ENCODE measurements around the gene RBM22.

RBM22 gene

GRCh38 chr5:150651924-150652671 is 48.8 kb downstream of the RBM22 start:
- no peak for DNase-seq

DNA sequence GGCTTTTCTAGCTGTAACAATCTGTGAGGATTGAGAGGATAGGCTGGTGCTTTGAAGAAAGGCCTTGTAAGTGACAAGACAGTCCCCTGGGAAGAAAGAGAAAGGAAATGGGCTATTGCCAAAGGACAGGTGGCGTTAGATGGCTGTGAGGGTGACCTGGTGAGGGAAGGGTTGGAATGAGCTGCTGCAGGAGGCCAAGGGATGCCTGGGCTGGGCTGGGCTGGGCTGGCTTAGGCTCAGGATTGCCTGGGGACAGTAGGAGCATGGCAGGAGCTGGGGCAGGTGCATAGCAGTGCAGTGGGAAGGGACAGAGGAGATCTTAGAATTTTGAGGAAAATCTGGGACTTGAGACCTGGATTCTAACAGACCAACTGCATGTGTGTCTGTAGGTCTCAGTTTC is 49.5 kb downstream of the RBM22 start:
- DNase-seq: no peak

DNA sequence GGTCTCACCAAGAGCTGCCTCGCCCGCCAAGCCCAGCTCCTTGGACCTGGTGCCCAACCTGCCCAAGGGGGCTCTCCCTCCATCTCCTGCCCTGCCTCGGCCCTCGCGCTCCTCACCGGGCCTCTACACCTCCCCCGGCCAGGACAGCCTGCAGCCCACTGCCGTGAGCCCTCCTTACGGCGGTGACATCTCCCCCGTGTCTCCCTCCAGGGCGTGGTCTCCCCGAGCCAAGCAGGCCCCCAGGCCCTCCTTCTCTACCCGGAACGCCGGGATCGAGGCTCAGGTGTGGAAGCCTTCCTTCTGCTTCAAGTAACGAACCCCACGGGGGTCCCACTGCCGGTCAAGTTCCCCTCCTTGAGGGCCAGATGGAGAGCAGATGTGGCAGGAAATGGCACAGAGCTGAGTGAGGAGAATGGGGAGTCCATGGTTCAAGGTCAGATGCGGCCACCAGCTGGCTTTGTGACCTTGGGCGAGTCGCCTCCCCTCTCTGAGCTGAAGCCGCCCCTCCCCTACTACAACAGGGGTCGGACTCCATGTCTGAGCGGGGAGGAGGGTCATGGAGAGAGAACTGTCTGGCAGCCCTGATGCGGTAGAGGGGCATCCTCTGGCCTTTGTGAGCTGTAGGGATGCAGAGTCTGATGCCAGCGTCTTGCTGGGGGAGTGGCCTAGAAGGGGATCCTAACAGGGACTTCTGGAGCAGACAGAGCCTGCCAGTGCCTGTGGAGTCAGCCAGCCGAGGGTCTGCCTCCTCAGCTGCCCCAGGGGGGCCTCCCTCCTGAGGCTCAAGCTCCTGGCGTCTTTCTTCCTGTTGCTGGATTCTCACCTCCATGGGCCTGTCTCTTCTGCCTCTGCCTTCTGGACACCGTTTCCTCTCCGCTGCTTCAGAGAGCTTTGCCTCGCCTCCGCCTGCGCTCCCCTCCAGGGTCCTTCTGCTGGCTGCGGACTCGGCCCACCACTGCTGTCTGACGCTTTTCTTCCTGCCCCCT is 50.5 kb downstream of the RBM22 start:
- DNase-seq: no peak

GRCh38 chr5:150649108-150650020 is 51.5 kb downstream of the RBM22 start:
- DNase-seq: no peak

- no peak for DNase-seq
Measured at GRCh38 chr5:150648294-150649107, 52.4 kb downstream of the RBM22 start.

DNA sequence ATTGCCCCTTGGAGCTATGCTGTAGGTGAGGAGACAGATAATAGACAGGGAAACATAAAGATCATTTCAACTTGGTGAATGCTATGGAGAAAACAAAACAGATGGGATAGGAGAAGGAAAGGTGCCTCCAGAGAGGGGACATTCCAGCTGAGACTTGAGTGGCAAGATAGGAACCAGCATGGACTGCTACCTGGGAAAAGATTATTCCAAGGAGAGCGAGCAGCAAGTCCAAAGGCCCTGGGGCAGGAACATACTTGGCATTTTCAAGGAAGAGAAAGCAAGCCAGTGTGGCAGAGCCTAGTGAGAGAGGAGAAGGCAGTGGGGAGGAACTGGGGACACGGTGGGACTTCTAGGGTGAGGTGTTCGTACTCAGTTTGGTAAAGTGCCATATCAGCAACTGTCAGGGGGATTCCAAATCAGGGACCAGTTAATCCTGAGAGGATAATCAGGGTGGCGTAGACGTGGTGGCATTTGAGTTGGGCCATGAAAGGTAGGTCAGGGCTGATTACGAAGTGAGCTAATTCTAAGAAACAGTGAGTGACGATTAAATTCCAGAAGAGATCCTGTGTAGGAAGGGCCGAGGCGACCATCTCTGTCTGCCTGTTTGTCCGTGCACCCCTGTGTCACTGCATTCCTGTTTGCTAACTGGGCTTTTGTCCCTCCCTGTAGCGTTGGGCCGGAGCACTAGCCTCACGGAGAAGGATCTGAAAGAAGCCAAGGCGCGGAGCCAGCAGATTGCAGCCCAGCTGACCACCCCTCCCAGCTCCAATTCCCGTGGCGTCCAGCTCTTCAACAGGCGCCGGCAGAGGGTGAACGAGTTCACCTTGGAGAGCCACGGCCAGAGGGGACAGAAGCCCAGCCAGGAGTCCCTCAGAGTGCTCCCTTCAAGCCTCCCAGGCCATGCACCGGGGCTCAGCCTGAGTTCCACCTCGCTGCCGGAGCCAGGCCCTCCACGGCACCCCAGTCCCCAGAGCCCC is 53.3 kb downstream of the RBM22 start:
- no peak for DNase-seq

- peak; percentile 92 for DNase-seq
Measured at GRCh38 chr5:150645070-150645700, 55.7 kb downstream of the RBM22 start.

DNA sequence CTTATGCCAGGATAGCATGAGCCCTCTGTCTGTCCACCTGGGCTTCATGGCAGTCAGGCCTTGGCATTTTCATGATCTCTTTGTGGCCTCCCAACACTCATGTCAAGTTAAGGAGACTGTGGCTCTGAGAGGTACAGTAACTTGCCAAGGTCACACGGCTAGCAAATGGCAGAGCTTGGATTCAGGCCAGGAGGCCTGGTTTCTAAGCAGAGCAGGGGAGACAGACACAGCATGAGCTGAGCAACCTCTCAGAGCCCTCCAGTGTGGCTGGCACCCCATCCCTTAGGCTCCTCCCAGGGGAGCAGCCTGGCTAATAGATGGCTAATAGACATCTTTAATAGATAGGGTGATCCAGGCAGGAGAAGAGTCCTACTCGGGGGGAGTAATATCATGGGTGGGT is 56.3 kb downstream of the RBM22 start:
- no peak for DNase-seq

GRCh38 chr5:150644058-150644457 is 56.8 kb downstream of the RBM22 start:
- peak; percentile 73 for DNase-seq

GRCh38 chr5:150642991-150643710 is 57.7 kb downstream of the RBM22 start:
- DNase-seq: no peak

DNA sequence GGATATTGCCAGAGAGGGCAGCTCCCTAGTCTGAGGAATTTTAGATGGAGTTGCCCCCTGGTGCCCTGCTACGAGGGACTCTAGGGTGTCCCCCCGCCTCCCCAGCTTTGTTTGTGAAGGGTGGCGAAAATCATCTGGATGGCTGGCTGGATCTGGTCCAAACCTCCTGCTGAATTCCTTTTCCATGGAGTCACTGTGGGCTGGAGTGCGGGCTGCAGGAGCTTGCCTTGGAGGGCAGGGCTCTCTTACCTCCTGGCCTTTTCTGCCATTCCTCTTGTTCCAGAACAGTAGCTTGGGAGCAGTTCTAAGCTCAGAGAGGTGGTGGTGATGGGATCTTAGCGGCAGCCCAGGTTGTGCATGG is 58.3 kb downstream of the RBM22 start:
- DNase-seq: peak; percentile 93

GRCh38 chr5:150641824-150642566 is 58.9 kb downstream of the RBM22 start:
- DNase-seq: peak; percentile 33

DNA sequence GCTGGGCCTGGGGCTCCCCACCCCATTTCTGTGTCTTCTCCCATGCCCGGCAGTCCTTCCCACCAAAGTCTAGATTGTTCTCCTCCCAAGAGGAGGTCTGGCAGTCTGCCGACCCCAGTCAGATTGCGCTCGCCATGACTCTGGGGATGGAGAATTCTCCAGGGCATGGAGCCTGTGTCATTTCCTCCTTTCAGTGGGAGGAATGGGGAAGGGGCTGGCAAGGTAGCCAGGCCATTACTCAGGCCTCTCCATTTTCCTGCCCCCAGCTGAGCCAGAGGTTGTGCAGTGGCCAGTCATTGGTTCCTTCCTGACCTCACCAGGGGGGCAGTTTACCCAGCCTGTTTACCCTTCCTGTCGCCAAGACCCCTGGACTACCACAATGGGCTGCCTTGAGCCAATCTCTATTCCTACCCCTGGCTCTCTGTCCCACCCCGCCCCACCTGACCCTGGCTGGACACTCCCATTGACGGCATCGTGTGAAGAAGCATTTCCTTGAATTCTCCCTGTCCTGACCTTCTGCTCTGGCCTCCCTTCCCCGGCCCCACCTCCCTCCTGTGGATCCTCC is 59.8 kb downstream of the RBM22 start:
- peak; percentile 89 for DNase-seq

Measured in fibroblast of skin of right biceps (primary cell).